Uterus (tissue), 2 donors: ENCODE data around the gene ZNF346.

Experiments
- CTCF ChIP-seq, 4 experiments: fragments of 200-600 bp in 2 of 4; fragments of 450-650 bp in 2 of 4; sonication (generic) in 2 of 4; IDR thresholded peaks; one replicate each; pipeline ENCODE4 v1.5.1; 2016 to 2019; ENCODE audit warnings: antibody characterized with exemption in 4 of 4, mild to moderate bottlenecking in 2 of 4, moderate library complexity in 1 of 4
- POLR2A ChIP-seq, 2 donors: fragments of 450-650 bp; IDR thresholded peaks; one replicate each; pipeline ENCODE4 v1.6.1; 2016; ENCODE audit warnings: antibody characterized with exemption in 2 of 2, mild to moderate bottlenecking in 1 of 2, moderate library complexity in 1 of 2

- TF ChIP-seq CTCF (IDR thresholded peaks at IDR 0.05) = no peak
- no peak for TF ChIP-seq POLR2A (IDR thresholded peaks at IDR 0.05)
These were observed 42.8 kb upstream of the ZNF346 start for GRCh38 chr5:176979669-176980068.
